SU-DHL-6 (cell line): Measurements from ENCODE around the gene RNF212.
"Not testable (repeated sequence)": the region's sequence is repeated elsewhere in the genome, so short reads cannot be mapped to it uniquely, and the experiment has no call there.

Experiments
- H2AFZ ChIP-seq: fragments of 200-600 bp; sonication (generic); 2 replicates; pipeline ENCODE4 v1.6.1; 2014; ENCODE audit warnings: low read depth, mild to moderate bottlenecking, moderate library complexity, mixed read lengths, antibody characterized with exemption, low read length; ENCODE audit not compliant: severe bottlenecking
- H3F3A ChIP-seq: fragments of 200-600 bp; shearing (Covaris generic); 2 replicates; pipeline ENCODE4 v1.6.0; 2016; ENCODE audit warnings: antibody characterized with exemption, mild to moderate bottlenecking; ENCODE audit not compliant: insufficient read depth
- H3K27ac ChIP-seq: fragments of 200-600 bp; sonication (generic); 2 replicates; pipeline ENCODE4 v1.5.1; 2016; ENCODE audit warnings: low read depth, mild to moderate bottlenecking, low read length, moderate library complexity, mixed read lengths
- H3K27me3 ChIP-seq: fragments of 200-600 bp; sonication (generic), shearing (Covaris generic); 2 replicates; pipeline ENCODE4 v1.6.0; 2014; ENCODE audit warnings: mild to moderate bottlenecking, low read length
- H3K36me3 ChIP-seq: fragments of 200-600 bp; sonication (generic); 2 replicates; pipeline ENCODE4 v1.6.1; 2014; ENCODE audit warnings: mild to moderate bottlenecking, low read length, mixed read lengths
- H3K4me2 ChIP-seq: fragments of 300-600, 200-600 bp; shearing (Covaris generic), sonication (generic); 2 replicates; pipeline ENCODE4 v1.6.0; 2014; ENCODE audit warnings: low read length, low read depth, mild to moderate bottlenecking; ENCODE audit not compliant: poor library complexity, severe bottlenecking
- H3K4me3 ChIP-seq: fragments of 200-600 bp; sonication (generic); 2 replicates; pipeline ENCODE4 v1.5.1; 2014; ENCODE audit warnings: antibody characterized with exemption, low read length, mild to moderate bottlenecking, mixed read lengths; ENCODE audit not compliant: insufficient read depth, poor library complexity, severe bottlenecking
- H3K79me2 ChIP-seq: fragments of 200-600 bp; sonication (generic); 2 replicates; pipeline ENCODE4 v1.6.1; 2014; ENCODE audit warnings: mild to moderate bottlenecking, low read length, moderate library complexity; ENCODE audit not compliant: insufficient read depth
- H3K9ac ChIP-seq: fragments of 200-600 bp; sonication (generic); 2 replicates; pipeline ENCODE4 v1.7.0; 2014; ENCODE audit warnings: mild to moderate bottlenecking, low read length
- H3K9me2 ChIP-seq: fragments of 200-600 bp; sonication (generic); replicated peaks from 2 replicates; pipeline ENCODE4 v1.6.1; 2014; ENCODE audit warnings: low read length; ENCODE audit not compliant: insufficient read depth
- H3K9me3 ChIP-seq: fragments of 200-600 bp; sonication (generic); 2 replicates; pipeline ENCODE4 v1.6.1; 2014; ENCODE audit warnings: low read length, mixed read lengths; ENCODE audit not compliant: insufficient read depth
- H4K20me1 ChIP-seq: fragments of 200-600 bp; sonication (generic); 2 replicates; pipeline ENCODE4 v1.6.1; 2014; ENCODE audit warnings: low read depth, mild to moderate bottlenecking, antibody characterized with exemption, low read length, moderate library complexity, mixed read lengths
- CTCF ChIP-seq: fragments of 200-600 bp; sonication (generic); IDR thresholded peaks from one replicate; pipeline ENCODE4 v1.5.1; 2017; ENCODE audit warnings: antibody characterized with exemption, mild to moderate bottlenecking, low read length, moderate library complexity; ENCODE audit not compliant: insufficient read depth, poor library complexity, severe bottlenecking
- EZH2phosphoT487 ChIP-seq: fragments of 200-600 bp; sonication (generic), shearing (Covaris generic); conservative IDR thresholded peaks from 2 replicates; pipeline ENCODE4 v1.6.1; 2018; ENCODE audit warnings: mild to moderate bottlenecking, antibody characterized with exemption, low read length, moderate library complexity, mixed read lengths

RNF212 gene

DNA sequence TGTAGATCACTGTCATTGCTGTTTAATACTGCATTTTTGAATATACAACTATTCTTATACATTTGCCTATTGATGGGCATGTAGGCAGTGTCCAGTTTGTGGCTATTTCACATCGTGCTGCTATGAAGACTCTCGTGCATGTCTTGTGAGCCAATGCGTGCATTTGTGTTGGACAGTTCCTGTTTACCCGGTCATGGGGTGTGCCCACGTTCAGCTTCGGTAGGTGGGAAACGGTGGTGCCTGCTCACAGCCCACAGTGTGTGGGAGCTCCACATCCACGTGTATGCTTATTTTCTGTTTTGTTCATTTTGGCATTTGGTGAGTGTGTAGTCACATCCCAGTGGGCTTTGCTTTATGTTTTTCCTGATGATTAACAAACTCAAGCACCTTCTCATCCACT, 19.7 kb upstream of the RNF212 start:
- H3K27ac ChIP-seq: no peak overlapping the region
- no peak overlapping the region for H3K4me2 ChIP-seq
- no peak overlapping the region for H3K9ac ChIP-seq

DNA sequence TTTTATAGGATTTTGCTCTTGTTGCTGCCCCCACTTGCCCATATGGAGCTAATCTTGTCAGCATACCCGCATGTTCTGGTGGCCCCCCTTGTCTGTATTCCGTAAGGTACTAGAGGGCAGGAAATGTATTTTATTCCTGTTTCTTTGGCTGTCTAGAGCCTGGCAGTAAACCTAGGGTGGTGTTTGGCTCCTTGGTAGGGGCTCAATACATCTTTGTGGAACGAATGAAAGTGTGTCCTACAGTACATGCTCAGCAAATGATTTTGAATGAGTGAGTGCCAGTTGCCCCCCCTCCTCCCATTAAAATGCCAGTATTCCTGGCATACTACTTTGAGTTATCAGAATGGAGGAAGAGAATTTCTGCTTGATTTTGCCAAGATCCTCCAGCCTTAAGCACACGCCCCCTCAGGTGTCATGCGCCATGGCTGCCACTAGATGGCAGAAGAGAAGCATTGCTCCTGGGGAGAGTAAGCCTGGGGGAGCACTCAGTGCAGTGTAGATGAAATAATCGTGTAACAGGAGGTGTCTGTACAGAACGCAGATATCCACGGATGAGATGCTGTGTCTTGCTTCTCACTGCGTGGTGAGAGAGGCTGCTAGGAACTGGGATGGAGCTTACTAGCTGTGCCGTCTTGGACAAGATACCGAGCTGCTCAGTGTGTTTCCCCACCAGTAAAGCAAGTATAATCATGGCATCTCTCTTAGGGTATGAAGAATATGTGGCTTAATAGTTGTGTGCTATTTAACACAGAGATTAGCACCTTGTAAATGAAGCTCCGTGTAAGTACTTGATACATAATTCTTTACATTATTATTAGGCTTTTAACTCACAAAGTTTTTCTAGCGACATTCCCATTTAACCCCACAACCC, 17.2 kb upstream of the RNF212 start:
- Histone ChIP-seq H2AFZ (peak overlapping the region; percentile 19), H3K9ac (no peak overlapping the region), H3K4me2 (no peak overlapping the region), H3F3A (no peaks in the 10 kb centered on the region), H3K4me3 (no peak overlapping the region), H3K36me3 (no peaks in the 10 kb centered on the region), H3K9me3 (no peaks in the 10 kb centered on the region), H3K9me2 (no peaks in the 10 kb centered on the region), H4K20me1 (no peaks in the 10 kb centered on the region), H3K79me2 (no peaks in the 10 kb centered on the region), H3K27me3 (no peaks in the 10 kb centered on the region), H3K27ac (no peak overlapping the region)
- TF ChIP-seq CTCF (peak; percentile 98), EZH2phosphoT487 (no peak)

More for the DNA sequence above, 19.7 kb upstream of the RNF212 start:
- Histone ChIP-seq H3K79me2 (no peaks in the 10 kb centered on the region), H3K9me3 (no peaks in the 10 kb centered on the region), H3K27me3 (no peaks in the 10 kb centered on the region), H3K9me2 (no peaks in the 10 kb centered on the region), H3K36me3 (no peaks in the 10 kb centered on the region), H3K4me3 (no peak overlapping the region), H4K20me1 (no peaks in the 10 kb centered on the region), H2AFZ (no peak overlapping the region), H3F3A (no peaks in the 10 kb centered on the region)
- TF ChIP-seq CTCF (no peak), EZH2phosphoT487 (no peak)

GRCh38 chr4:1126506-1126905, 13.1 kb upstream of the RNF212 start:
- Histone ChIP-seq H4K20me1 (no peaks in the 10 kb centered on the region), H2AFZ (no peak overlapping the region), H3K9me3 (no peaks in the 10 kb centered on the region), H3K4me2 (no peak overlapping the region), H3K36me3 (no peaks in the 10 kb centered on the region), H3K4me3 (no peak overlapping the region), H3F3A (no peaks in the 10 kb centered on the region), H3K9ac (no peak overlapping the region), H3K79me2 (no peaks in the 10 kb centered on the region), H3K9me2 (no peaks in the 10 kb centered on the region), H3K27ac (no peak overlapping the region), H3K27me3 (no peaks in the 10 kb centered on the region)
- TF ChIP-seq EZH2phosphoT487 (no peak), CTCF (no peak)

DNA sequence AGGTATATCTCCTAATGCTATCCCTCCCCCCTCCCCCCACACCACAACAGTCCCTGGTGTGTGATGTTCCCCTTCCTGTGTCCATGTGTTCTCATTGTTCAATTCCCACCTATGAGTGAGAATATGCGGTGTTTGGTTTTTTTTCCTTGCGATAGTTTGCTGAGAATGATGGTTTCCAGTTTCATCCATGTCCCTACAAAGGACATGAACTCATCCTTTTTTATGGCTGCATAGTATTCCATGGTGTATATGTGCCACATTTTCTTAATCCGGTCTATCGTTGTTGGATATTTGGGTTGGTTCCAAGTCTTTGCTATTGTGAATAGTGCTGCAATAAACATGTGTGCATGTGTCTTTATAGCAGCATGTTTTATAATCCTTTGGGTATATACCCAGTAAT, 12.1 kb upstream of the RNF212 start:
- H3K9me2 ChIP-seq, H3K79me2 ChIP-seq, H4K20me1 ChIP-seq, H2AFZ ChIP-seq, H3K27me3 ChIP-seq, H3K9me3 ChIP-seq, H3K9ac ChIP-seq, H3F3A ChIP-seq, H3K27ac ChIP-seq, H3K36me3 ChIP-seq, H3K4me2 ChIP-seq, H3K4me3 ChIP-seq: not testable (repeated sequence)
